ENCODE results near the gene WSCD1.

GRCh38 chr17:6110088-6110487 is 39.9 kb downstream of the WSCD1 start:
- TF ChIP-seq CTCF (conservative IDR thresholded peaks at IDR 0.05; ENCODE audit: low read depth, low read length) = no peak
- TF ChIP-seq EZH2 (IDR thresholded peaks at IDR 0.05; ENCODE audit: low read length, unreplicated experiment) = no peak
